HG02623 (cell line): ENCODE results near the gene SLC22A23.

ENCODE experiments used
- ATAC-seq: cut with Tn5 transposase; IDR thresholded peaks from one replicate; pipeline ENCODE4 v1.9.1; 2021; ENCODE audit warnings: moderate library complexity; ENCODE audit not compliant: unreplicated experiment

The SLC22A23 gene

GRCh38 chr6:3406891-3407809 is 49.7 kb downstream of the SLC22A23 start:
- ATAC-seq: no peak

- no peak for ATAC-seq
These were observed 50.5 kb downstream of the SLC22A23 start for GRCh38 chr6:3406362-3406821.

GRCh38 chr6:3405679-3406078 is 51.2 kb downstream of the SLC22A23 start:
- no peak for ATAC-seq

- no peak for ATAC-seq
These were observed 51.7 kb downstream of the SLC22A23 start for GRCh38 chr6:3405182-3405518.

- ATAC-seq: no peak
These were observed 53.3 kb downstream of the SLC22A23 start for GRCh38 chr6:3403238-3404173.

- no peak for ATAC-seq
These were observed 54.3 kb downstream of the SLC22A23 start for GRCh38 chr6:3402310-3403237.

- ATAC-seq: no peak
These were observed 56.7 kb downstream of the SLC22A23 start for GRCh38 chr6:3400162-3400561.

- no peak for ATAC-seq
These were observed 57.8 kb downstream of the SLC22A23 start for GRCh38 chr6:3398755-3399696.

- ATAC-seq: no peak
These were observed 58.7 kb downstream of the SLC22A23 start for GRCh38 chr6:3398165-3398562.

- no peak for ATAC-seq
These were observed 59.4 kb downstream of the SLC22A23 start for GRCh38 chr6:3397229-3398164.

GRCh38 chr6:3396503-3397180 is 60.2 kb downstream of the SLC22A23 start:
- ATAC-seq: no peak

GRCh38 chr6:3394671-3395070 is 62.2 kb downstream of the SLC22A23 start:
- no peak for ATAC-seq

- no peak for ATAC-seq
These were observed 63.0 kb downstream of the SLC22A23 start for GRCh38 chr6:3393836-3394202.

- no peak for ATAC-seq
These were observed 63.7 kb downstream of the SLC22A23 start for GRCh38 chr6:3392930-3393835.

- no peak for ATAC-seq
These were observed 64.9 kb downstream of the SLC22A23 start for GRCh38 chr6:3391902-3392458.

GRCh38 chr6:3390698-3391097 is 66.2 kb downstream of the SLC22A23 start:
- ATAC-seq: no peak
